Mammary epithelial cell (primary cell): Measurements from ENCODE around the gene ATP2A3.

Experiments used
- CTCF ChIP-seq, 2 donors: IDR thresholded peaks in 1 of 2; conservative IDR thresholded peaks in 1 of 2; 2 replicates each; pipeline ENCODE4 v1.5.1; 2011 to 2012; ENCODE audit warnings: inconsistent platforms in 2 of 2, low read length in 2 of 2, mild to moderate bottlenecking in 2 of 2, control low read depth in 1 of 2, low read depth in 1 of 2; ENCODE audit not compliant: insufficient read depth in 1 of 2; ENCODE audit errors: extremely low read depth in 1 of 2
- EZH2 ChIP-seq: IDR thresholded peaks from 2 replicates; pipeline ENCODE4 v1.6.1; 2012; ENCODE audit warnings: low read length, inconsistent platforms, borderline replicate concordance

DNA sequence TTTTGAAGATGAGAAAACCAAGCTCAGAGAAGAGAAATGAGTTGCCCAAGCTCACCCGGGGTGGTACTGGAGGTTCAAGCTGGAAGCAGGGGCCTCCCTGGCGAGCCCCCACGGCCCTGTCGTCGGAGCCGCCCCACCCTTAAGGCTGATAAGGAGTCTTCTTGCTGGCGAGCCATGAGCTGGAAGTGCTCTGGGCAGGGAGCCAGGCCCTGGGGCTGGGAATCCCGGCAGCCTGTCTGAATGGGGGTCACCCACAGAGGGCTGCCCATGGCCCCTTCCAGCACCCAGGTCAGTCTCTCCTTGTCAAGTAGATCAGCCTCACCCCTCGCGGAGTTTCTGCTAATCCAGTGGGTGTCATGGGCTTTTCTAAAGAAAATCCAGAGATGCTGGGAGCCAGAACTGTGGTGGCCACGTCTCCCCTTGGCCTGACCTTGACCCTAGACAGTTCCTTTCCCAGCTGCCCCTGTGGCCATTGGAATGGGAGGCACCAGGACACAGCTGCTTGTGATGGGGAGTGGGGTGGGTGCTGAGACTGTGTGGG, 46.8 kb downstream of the ATP2A3 start:
- TF ChIP-seq CTCF (conservative IDR thresholded peaks at IDR 0.05 in 1 of 2, IDR thresholded peaks at IDR 0.05 in 1 of 2; ENCODE audit: extremely low read depth in 1 of 2, insufficient read depth in 1 of 2, low read depth in 1 of 2, low read length in 2 of 2) (no peak), EZH2 (no peak)
